ENCODE results near the gene AKT1.
"Not testable (repeated sequence)": the region's sequence is repeated elsewhere in the genome, so short reads cannot be mapped to it uniquely, and the experiment has no call there.

Gene AKT1

DNA sequence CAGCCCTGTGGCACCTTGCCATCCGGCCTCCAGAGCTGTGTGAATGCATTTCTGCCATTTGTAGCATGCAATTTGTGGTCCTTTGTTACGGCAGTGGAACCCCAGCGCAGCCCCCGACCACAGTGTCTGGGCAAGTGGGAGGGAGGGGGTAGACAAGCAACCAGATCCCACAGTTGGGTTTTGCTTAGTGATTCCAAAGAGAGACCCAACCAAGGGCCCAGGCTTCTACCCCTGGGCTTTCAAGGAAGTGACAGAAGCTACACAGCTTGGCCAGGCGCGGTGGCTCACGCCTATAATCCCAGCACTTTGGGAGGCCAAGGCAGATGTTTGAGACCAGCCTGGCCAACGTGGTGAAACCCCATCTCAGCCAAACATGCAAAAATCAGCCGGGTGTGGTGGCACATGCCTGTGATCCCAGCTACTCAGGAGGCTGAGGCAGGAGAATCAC, 23.2 kb upstream of the AKT1 start:
- no peak for DNase-seq (ENCODE audit: low spot score)

DNA sequence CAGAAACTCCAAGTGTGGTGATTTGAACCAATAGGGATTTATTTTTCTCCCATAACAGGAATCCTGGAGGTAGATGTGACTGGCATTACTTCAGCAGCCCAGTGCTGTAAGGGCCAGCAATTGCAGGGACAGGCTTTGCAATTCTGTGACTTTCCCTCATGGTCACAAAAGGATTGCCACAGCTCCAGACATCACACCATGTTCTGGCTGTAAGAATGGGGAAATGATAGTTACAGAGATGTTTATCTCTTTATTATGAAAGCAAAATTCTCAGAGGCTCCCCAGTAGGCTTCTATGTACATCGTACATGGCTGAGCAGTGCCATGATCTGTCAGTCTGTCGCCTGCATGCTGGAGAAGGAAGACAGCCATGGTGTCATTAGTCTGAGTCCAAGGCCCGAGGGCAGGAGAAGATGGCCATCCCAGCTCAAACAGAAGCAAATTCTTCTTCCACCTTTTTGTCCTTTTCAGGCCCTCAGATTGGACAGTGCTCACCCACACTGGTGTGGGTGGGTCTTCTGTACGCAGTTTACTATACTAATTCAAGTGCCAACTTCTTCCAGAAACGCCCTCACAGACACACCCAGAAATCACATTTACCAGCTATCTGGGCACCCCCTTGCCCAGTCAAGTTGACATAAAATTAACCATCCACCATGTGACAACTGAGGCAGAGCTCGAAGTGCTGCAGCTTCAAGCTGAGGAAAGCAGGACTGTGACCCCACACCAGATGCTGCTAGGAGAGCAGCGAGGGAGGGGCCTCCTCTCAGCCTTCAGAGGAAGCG, 22.6 kb upstream of the AKT1 start:
- no peak for DNase-seq (ENCODE audit: low spot score)

- no peak for DNase-seq (ENCODE audit: low spot score)
These were observed 21.0 kb upstream of the AKT1 start for GRCh38 chr14:104816616-104816884.

GRCh38 chr14:104814701-104815100, 19.2 kb upstream of the AKT1 start:
- not testable (repeated sequence) for DNase-seq (ENCODE audit: low spot score)

- DNase-seq (ENCODE audit: low spot score) = no peak
These were observed 17.7 kb upstream of the AKT1 start for GRCh38 chr14:104813286-104813685.

DNA sequence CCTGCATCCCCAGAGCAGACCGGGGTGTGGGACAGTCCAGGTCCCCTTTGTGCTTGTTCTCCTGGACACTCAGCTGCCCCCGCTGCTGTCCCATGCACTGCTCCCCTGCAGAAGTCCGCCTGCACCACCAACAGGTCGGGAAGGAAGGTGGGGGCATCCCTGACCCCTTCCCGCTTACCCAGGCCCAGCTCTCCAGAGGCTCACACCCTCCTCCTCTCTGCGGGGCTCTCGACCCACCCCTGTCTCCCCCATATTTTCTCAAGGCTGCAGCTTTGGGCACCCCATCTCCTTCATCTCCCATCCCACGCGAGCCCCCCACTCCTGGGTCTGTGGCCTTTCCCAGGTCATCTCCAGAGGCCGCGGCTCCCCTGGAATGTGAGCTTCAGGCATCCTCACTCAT, 14.8 kb upstream of the AKT1 start:
- DNase-seq (ENCODE audit: low spot score) = no peak

DNA sequence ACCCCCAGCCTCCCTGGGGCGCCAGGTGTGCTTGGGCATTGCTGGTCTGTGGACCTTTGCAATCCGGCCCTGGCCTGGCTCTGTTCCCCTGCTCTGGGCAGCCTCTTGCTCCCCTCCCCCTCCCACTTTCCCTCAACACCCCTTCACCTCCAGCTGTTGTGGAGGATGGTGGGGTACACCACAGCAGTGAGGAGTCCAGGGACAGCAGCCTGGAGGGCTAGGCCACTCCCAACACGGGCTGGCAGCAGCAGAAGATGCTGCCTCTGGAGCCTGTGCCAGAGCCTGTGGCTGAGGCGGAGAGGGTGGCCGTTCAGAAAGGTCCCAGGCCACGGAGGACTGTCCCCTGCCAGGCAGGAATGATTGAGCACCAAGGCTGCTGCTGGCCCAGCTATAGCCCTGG, 12.9 kb upstream of the AKT1 start:
- DNase-seq (ENCODE audit: low spot score) = no peak

GRCh38 chr14:104806625-104807465, 11.3 kb upstream of the AKT1 start:
- no peak for DNase-seq (ENCODE audit: low spot score)

GRCh38 chr14:104805941-104806624, 10.5 kb upstream of the AKT1 start:
- DNase-seq (ENCODE audit: low spot score) = no peak

DNA sequence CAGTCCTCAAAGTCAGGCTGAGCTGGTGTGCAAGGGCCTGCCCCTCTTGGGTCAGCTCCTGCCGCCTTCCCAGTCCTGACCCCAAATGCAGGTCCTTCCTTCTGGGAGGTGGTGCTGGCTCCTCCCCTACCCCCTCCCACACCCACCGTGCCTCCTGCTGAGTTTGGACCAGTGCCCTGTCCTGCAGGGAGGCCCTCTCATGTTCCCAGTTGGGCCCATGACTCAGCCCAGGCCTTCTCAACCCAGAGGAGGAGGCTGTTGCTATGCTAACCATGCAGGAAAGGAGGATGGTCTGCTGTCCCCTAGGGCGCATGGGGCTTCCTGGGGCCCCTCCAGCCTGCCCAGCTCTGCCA, 9.8 kb upstream of the AKT1 start:
- DNase-seq (ENCODE audit: low spot score) = no peak

GRCh38 chr14:104804481-104805325, 9.2 kb upstream of the AKT1 start:
- no peak for DNase-seq (ENCODE audit: low spot score)

DNA sequence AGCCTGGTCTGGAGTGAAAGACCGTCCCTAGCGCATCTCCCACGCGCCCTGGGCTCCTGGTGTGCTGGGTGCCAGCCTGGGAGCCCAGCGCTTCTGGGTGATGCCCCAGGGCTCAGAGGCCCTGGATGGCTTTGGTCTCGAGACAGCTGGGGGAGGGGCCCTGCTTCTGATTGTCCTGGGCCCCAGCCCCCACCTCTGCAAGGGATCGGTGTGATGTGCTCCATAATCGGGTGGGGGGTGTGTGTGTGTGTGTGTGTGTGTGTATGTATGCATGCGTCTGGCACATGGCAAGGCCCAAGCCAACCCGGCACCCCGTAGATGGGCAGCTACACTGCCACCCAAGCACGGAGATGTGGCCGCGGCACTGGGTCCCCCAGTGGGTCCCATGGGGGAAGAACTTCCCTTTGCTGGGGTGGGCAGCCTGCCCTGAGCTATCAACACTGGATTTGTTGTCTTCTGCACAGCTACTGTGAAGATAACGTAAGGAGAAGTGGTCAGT, 8.4 kb upstream of the AKT1 start:
- no peak for DNase-seq (ENCODE audit: low spot score)

GRCh38 chr14:104803280-104803911, 7.8 kb upstream of the AKT1 start:
- DNase-seq (ENCODE audit: low spot score) = no peak

DNA sequence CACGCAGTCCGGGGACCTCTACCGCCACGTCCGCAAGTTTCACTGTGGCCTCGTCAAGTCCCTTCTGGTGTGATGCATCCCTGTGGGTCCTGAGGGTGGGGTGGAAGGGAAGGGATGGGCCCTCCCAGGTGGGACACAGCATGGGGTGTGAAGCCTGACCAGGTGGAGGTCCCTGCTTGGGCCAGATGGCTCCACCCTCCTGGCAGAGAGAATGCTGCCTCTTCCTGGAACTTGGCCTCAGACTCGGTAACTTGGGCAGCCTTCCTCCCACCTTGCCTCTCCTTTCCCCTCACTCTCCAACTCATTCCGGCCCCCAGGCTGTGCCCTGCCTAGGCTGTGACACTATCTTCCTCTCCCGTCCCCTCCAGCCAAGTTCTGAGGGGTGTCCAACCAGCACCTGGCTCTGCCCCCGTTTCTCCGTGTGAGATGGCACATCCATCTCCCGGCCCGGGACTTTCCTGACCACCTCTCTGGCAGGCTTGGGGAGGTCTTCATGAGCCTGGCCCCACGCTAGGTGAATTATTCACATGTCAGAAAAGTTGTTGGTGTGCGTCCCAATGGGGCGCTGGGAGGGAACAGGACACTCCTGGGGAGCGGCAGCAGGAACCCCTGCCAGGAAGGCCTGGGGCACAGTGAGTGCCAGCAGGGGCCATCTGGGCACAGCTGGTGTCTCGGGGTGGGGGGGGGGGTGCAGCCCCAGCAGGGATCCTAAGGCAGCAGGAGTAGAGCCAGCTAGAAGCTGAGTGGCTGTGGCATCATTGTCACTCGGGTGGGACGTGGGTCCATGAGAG, 7.0 kb upstream of the AKT1 start:
- no peak for DNase-seq (ENCODE audit: low spot score)

DNA sequence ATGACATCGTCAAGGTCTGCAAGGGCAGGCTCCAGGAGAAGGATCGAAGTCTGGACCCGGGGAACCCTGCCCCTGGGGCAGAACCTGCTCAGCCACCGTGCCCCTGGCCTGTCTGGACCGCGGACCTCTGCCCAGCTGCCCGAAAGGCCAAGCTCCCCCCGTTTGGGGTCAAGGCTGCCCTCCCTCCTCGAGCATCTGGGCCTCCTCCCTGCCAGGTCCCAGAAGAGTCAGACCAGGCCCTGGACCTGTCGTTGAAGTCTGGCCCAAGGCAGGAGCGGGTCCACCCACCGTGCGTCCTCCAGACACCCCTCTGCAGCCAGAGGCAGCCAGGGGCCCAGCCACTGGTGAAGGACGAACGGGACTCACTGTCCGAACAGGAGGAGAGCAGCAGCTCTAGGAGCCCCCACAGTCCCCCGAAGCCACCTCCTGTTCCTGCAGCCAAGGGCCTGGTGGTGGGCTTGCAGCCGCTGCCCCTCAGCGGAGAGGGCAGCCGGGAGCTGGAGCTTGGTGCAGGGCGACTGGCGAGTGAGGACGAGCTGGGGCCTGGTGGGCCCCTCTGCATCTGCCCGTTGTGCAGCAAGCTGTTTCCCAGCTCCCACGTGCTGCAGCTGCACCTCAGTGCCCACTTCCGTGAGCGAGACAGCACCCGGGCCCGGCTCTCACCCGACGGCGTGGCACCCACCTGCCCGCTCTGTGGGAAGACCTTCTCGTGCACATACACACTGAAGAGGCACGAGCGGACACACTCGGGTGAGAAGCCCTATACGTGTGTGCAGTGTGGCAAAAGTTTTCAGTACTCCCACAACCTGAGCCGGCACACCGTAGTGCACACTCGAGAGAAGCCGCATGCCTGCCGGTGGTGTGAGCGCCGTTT, 6.2 kb upstream of the AKT1 start:
- no peak for DNase-seq (ENCODE audit: low spot score)

DNA sequence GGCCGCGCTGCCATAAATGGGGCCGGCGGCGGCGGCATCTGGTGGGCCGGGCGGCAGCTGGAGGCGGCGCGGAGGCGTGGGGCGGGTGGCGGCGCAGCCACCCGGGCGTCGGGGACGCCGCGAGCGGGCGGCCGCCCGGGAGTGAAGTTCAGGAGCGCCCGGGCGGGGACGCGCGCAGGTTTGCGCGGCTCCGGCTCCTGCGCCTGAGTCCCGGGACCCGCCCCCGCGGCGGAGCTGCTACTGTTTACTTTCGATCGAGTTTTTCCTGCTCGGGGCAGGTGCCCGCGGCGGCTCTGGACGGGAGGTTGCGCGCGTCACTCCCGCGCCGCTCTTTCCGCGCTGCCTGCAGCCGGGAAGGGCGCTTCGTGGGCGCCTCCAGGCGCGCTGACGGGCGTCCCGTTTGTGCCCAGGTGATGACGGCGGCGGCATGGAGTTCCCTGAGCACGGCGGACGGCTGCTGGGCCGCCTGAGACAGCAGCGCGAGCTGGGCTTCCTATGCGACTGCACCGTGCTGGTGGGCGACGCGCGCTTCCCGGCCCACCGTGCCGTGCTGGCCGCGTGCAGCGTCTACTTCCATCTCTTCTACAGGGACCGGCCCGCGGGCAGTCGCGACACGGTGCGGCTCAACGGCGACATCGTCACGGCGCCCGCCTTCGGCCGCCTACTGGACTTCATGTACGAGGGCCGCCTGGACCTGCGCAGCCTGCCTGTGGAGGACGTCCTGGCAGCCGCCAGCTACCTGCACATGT, 5.4 kb upstream of the AKT1 start, which contains the start of gene ZBTB42:
Gene ZBTB42, plus strand, starts transcription at position 331 of the 749 bp plus-strand sequence. Its CDS starts 97 bp downstream, at position 428.
- DNase-seq (ENCODE audit: low spot score) = peak; percentile 70

GRCh38 chr14:104800015-104800770, 4.6 kb upstream of the AKT1 start:
- peak; percentile 85 for DNase-seq (ENCODE audit: low spot score)

Measured in CD4-positive, alpha-beta T cell treated with Interleukin-15 for 4 hours (primary cell).